Measurements from ENCODE around the gene ADCYAP1R1. TPM values are rescaled to one million over a fixed set of nuclear protein-coding genes. Genes with fewer than 3 reads are reported as not detected.

Gene ADCYAP1R1
- total RNA-seq, 1 experiment from 2014 or later: 8.9 TPM

DNA sequence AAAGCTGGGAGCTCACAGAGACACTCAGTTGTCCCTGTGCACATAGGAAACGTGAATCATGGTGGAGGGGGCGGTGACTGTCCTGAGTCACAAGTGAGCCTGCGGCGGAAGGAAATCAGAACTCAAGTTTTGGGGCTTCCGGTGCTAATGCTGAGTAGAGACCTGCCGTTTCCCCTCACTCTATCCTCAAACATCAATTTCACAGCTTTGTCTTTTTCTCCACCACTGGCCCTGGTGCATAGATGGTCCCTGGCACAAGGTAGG, 21.9 kb downstream of the ADCYAP1R1 start:
- no peak for DNase-seq
- peaks cover 9 to 19% (median 10%) of the 10 kb centered on the region in 3 experiments; a peak in 6 of 7 replicates for H3K36me3 Mint-ChIP-seq (ENCODE audit: insufficient read depth in 1 of 3, low read depth in 3 of 3)
- Histone ChIP-seq H3K79me2 (ENCODE audit: insufficient read depth, low read length) (no peaks in the 10 kb centered on the region), H4K8ac (replicated peaks; ENCODE audit: insufficient read length, low read depth, low read length) (no peak overlapping the region), H3K23me2 (ENCODE audit: insufficient read length, low read depth, low read length, poor library complexity, severe bottlenecking) (no peaks in the 10 kb centered on the region), H3K18ac (ENCODE audit: insufficient read length, low read depth, low read length) (no peak overlapping the region), H3K9ac (ENCODE audit: extremely low read depth, insufficient read length, low read length) (no peak overlapping the region), H2BK5ac (ENCODE audit: insufficient read length, low read length) (no peak overlapping the region), H3K4me1 (ENCODE audit: insufficient read depth, low read length) (no peaks in the 10 kb centered on the region), H2BK20ac (ENCODE audit: low read depth, low read length, poor library complexity, severe bottlenecking) (no peak overlapping the region), H3T11ph (ENCODE audit: low read length) (no peak overlapping the region), H3K4ac (ENCODE audit: low read depth, low read length) (no peak overlapping the region), H4K5ac (ENCODE audit: insufficient read length, low read depth, low read length) (no peak overlapping the region), H2AK5ac (ENCODE audit: insufficient read length, low read length) (no peak overlapping the region), H3K27me3 (ENCODE audit: insufficient read depth, low read length) (no peaks in the 10 kb centered on the region), H3K4me2 (ENCODE audit: insufficient read depth, insufficient read length, low read length) (no peak overlapping the region), H2BK120ac (ENCODE audit: low read depth, low read length, poor library complexity, severe bottlenecking) (no peak overlapping the region), H2BK12ac (ENCODE audit: insufficient read length, low read depth, low read length) (no peak overlapping the region), H3K27ac (ENCODE audit: insufficient read length, low read depth, low read length) (no peak overlapping the region), H4K20me1 (ENCODE audit: control insufficient read depth, insufficient read depth, insufficient read length) (no peaks in the 10 kb centered on the region), H3K23ac (ENCODE audit: insufficient read length, low read depth, low read length) (no peak overlapping the region), H3K14ac (ENCODE audit: insufficient read depth, low read length) (no peak overlapping the region; the same call in 1 of the 2 replicates), H2AFZ (ENCODE audit: low read length) (no peak overlapping the region), H2BK15ac (ENCODE audit: low read depth, low read length) (no peak overlapping the region), H3K56ac (ENCODE audit: insufficient read length, low read depth, low read length) (no peak overlapping the region), H3K9me3 (ENCODE audit: control insufficient read depth, low read depth, low read length) (no peaks in the 10 kb centered on the region), H4K91ac (ENCODE audit: insufficient read length, low read depth, low read length) (no peak overlapping the region), H3K79me1 (ENCODE audit: insufficient read depth, low read depth, low read length, poor library complexity, severe bottlenecking) (no peaks in the 10 kb centered on the region)
- H3K9me3 Mint-ChIP-seq: peaks cover 0 to 3% of the 10 kb centered on the region in 2 experiments; a peak in 2 of 5 replicates
- H3K4me1 Mint-ChIP-seq: peaks cover 9 to 13% of the 10 kb centered on the region in 2 experiments
- H3K27me3 Mint-ChIP-seq (ENCODE audit: low read depth): no peaks in the 10 kb centered on the region; the same call in 1 of the 2 replicates
- no peak overlapping the region for H3K27ac Mint-ChIP-seq
- TF ChIP-seq, protein P1, sequence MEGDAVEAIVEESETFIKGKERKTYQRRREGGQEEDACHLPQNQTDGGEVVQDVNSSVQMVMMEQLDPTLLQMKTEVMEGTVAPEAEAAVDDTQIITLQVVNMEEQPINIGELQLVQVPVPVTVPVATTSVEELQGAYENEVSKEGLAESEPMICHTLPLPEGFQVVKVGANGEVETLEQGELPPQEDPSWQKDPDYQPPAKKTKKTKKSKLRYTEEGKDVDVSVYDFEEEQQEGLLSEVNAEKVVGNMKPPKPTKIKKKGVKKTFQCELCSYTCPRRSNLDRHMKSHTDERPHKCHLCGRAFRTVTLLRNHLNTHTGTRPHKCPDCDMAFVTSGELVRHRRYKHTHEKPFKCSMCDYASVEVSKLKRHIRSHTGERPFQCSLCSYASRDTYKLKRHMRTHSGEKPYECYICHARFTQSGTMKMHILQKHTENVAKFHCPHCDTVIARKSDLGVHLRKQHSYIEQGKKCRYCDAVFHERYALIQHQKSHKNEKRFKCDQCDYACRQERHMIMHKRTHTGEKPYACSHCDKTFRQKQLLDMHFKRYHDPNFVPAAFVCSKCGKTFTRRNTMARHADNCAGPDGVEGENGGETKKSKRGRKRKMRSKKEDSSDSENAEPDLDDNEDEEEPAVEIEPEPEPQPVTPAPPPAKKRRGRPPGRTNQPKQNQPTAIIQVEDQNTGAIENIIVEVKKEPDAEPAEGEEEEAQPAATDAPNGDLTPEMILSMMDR (conservative IDR thresholded peaks at IDR 0.05): no peak
- no peak overlapping the region for H3K4me3 Mint-ChIP-seq
- WGBS (ENCODE audit: extremely low coverage, insufficient read length, low lambda C conversion rate): no CpG with 5 or more reads among the region's 6 CpGs
